AML-193 (cell line): ENCODE measurements around the gene OGA.
"Not testable (repeated sequence)": the region's sequence is repeated elsewhere in the genome, so short reads cannot be mapped to it uniquely, and the experiment has no call there.

Experiments used
- DNase-seq, 2 experiments: peaks; one replicate each; lab custom pipeline; 2025; lab: John Stamatoyannopoulos, UW

OGA gene

GRCh38 chr10:101797403-101798059 is 20.7 kb downstream of the OGA start:
- DNase-seq = no peak

GRCh38 chr10:101793526-101793925 is 24.7 kb downstream of the OGA start:
- DNase-seq = no peak

- no peak for DNase-seq
These were observed 28.6 kb downstream of the OGA start for GRCh38 chr10:101789686-101790085.

GRCh38 chr10:101789231-101789630 is 29.0 kb downstream of the OGA start:
- DNase-seq = not testable (repeated sequence)

GRCh38 chr10:101785801-101786200 is 32.4 kb downstream of the OGA start:
- no peak for DNase-seq

- no peak for DNase-seq
These were observed 33.7 kb downstream of the OGA start for GRCh38 chr10:101784558-101784957.

GRCh38 chr10:101783736-101784118 is 34.5 kb downstream of the OGA start:
- no peak for DNase-seq

- peak; percentile 65 to 73 for DNase-seq
These were observed 35.2 kb downstream of the OGA start, which contains the start of gene NPM3 for GRCh38 chr10:101782811-101783735. Gene NPM3, minus strand, starts transcription at chr10:101783446. Its CDS starts 56 bp downstream, at chr10:101783390.

GRCh38 chr10:101781984-101782810 is 36.0 kb downstream of the OGA start:
- no peak for DNase-seq

GRCh38 chr10:101781655-101781983 is 36.6 kb downstream of the OGA start:
- no peak for DNase-seq

- DNase-seq = peak; percentile 47
These were observed 37.2 kb downstream of the OGA start for GRCh38 chr10:101780818-101781654.

- DNase-seq = no peak
These were observed 37.9 kb downstream of the OGA start for GRCh38 chr10:101780187-101780817.

GRCh38 chr10:101779544-101780186 is 38.6 kb downstream of the OGA start:
- DNase-seq = peak; percentile 46 to 50

- DNase-seq = no peak
These were observed 39.3 kb downstream of the OGA start for GRCh38 chr10:101778781-101779543.

GRCh38 chr10:101778151-101778780 is 40.0 kb downstream of the OGA start:
- no peak for DNase-seq

- DNase-seq = no peak
These were observed 40.6 kb downstream of the OGA start for GRCh38 chr10:101777619-101778145.

- no peak for DNase-seq
These were observed 42.0 kb downstream of the OGA start for GRCh38 chr10:101776161-101776817.
